HFF-Myc (cell line): ENCODE measurements around the gene NCK2.

ENCODE experiments used
- DNase-seq: peaks from one replicate; pipeline ENCODE4 v3.0.0-alpha.2; 2011; ENCODE audit warnings: low read depth; ENCODE audit errors: extremely low read depth
- H3K4me3 ChIP-seq: replicated peaks from 2 replicates; pipeline ENCODE4 v1.5.1; 2011; ENCODE audit warnings: low read depth, mild to moderate bottlenecking, control low read depth, low read length
- TF ChIP-seq, protein P1 (sequence below): IDR thresholded peaks from 2 replicates; pipeline ENCODE4 v1.5.1; 2012; ENCODE audit warnings: mild to moderate bottlenecking, low read depth, low read length, control low read depth; ENCODE audit errors: missing control alignments

Gene NCK2

DNA sequence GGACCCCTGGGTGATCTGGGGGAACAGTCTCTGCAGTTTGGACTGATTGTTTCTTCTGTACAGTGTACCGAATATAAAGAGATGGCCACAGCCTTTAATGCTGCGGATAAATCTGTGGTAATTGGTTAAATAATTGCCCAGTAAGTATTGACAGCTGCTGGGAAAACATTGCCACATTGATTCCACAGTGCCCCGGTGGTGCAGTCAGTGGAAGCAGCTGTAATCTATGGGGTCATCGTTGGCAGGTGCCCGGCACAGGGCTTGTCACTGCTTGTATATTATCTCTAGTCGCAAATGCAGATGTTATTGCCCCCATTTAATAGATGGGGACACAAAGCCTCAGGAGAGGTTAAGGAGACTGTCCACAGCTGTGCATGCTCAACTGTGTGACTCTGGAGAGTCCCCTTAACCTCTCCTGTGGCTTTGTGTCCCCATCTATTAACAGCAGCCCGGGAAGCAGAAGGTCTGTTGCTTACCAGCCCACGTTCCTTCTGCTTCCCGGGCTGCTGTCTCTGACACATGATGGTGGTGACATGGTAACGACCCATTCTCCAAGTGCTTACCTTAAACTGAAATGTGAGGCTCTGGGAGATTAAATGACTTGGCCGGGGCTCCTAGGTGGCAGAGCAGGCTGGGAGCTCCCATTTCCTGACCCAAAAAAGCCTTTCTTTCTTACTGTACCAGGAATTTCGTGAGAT is 76.9 kb downstream of the NCK2 start:
- DNase-seq: no peak
- H3K4me3 ChIP-seq: no peak overlapping the region
- TF ChIP-seq, protein P1, sequence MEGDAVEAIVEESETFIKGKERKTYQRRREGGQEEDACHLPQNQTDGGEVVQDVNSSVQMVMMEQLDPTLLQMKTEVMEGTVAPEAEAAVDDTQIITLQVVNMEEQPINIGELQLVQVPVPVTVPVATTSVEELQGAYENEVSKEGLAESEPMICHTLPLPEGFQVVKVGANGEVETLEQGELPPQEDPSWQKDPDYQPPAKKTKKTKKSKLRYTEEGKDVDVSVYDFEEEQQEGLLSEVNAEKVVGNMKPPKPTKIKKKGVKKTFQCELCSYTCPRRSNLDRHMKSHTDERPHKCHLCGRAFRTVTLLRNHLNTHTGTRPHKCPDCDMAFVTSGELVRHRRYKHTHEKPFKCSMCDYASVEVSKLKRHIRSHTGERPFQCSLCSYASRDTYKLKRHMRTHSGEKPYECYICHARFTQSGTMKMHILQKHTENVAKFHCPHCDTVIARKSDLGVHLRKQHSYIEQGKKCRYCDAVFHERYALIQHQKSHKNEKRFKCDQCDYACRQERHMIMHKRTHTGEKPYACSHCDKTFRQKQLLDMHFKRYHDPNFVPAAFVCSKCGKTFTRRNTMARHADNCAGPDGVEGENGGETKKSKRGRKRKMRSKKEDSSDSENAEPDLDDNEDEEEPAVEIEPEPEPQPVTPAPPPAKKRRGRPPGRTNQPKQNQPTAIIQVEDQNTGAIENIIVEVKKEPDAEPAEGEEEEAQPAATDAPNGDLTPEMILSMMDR: no peak

DNA sequence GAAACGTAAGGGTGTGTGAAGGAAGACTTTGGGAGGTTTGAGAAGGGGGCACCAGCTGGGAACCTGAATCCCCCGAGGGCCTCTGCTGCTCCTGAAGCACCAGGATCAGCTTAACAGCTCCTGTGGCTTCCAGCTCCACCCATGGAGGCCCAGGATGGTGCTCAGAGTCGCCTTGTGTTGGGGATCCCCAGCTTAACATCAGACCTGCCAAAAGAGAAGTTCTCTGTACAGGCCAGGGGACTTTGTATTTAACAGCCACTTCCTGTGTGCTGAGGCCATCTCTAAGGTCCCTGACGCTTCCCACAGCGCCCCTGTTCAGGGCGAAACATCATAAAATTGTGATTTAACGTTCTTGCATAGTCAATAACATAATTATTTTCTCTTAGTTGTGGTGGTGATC is 77.5 kb downstream of the NCK2 start:
- TF ChIP-seq, protein P1: no peak
- no peak overlapping the region for H3K4me3 ChIP-seq
- no peak for DNase-seq

DNA sequence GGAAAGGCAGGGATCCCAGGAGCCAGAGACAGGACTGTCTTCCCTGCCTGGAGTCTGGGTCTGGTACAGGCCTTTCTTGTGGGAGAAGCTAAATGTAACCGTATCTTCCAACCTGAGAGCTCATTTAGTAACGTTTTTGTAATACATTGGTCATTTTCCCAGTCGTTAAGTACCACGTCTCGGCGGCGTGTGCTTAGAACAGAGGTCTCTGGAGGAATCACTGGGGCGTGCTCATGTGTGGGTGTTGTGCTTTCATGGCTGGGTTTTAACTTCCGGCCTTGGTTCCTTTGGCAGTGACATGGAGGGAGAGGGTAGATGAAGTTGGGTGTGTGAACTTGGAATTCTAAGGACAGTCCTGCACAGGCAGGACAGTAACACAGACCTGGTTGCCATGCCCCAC is 79.7 kb downstream of the NCK2 start:
- H3K4me3 ChIP-seq: no peak overlapping the region
- DNase-seq: no peak
- TF ChIP-seq, protein P1: no peak

DNA sequence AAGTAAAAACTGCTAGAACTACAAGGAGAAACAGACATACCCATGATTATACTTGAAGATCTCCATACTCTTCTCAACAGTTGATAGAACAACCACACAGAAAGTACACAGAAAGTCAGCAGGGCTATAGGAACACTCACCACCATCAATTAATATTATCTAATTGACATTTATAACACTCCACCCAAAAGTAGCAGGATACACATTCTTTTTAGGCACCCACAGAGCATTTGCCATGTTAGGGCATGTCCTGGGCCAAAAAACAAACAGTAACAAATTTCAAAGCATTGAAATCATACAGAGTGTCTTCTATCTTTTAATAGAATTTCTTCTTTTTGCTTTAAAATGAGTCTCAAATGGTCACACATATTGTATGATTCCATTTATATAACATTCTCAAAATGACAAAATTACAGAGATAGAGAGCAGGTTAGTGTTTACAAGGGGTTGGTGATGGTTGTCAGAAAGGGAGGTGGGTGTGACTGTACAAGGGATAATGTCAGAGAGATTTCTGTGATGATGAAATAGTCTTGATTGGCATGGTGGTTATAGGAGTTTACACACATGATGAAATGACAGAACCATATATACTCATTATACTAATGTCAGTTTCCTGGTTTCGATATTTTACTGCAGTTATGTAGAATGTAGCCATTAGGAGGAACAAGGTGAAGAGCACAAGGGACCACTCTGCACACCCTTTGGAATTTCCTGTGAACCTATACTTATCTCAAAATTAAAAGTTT is 82.8 kb downstream of the NCK2 start:
- no peak for DNase-seq
- TF ChIP-seq, protein P1: no peak
- H3K4me3 ChIP-seq: no peak overlapping the region

DNA sequence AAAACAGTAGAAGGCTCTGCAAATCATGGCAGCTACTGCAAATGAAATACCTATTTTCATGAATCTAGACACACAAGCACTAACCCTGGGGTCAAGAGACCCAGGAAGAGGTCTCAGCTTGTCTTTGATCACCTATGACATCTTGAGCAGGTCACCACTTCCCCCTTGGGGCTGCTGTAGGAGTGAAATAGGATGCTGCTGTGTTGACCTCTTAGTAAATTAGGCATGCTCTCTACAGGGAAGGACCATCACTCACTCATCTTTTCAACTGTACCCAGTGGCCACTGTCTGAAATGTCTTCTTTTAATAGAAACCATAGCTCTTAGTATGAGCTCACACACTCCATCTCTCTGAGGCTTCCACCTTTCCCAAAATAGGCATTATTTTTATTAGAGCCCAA is 83.8 kb downstream of the NCK2 start:
- TF ChIP-seq, protein P1: no peak
- H3K4me3 ChIP-seq: no peak overlapping the region
- DNase-seq: no peak

DNA sequence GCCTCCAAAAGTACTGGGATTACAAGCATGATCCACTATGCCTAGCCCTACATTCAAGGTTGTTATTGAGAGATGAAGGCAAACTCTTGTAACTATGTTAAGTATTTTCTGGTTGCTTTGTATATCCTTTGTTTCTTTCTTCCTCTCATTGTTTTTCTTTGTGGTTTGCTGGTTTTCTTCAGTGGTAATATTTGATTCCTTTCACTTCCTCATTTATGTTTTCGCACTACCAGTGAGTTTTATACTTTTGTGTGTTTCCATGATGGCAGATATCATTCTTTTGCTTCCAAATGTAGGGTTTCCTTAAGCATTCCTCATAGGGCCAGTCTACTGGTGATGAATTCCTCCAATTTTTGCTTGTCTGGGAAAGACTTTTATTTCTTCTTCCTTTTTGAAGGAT is 90.2 kb downstream of the NCK2 start:
- no peak for DNase-seq
- TF ChIP-seq, protein P1: no peak
- no peak overlapping the region for H3K4me3 ChIP-seq
